ENCODE measurements around the gene RAB32.

DNA sequence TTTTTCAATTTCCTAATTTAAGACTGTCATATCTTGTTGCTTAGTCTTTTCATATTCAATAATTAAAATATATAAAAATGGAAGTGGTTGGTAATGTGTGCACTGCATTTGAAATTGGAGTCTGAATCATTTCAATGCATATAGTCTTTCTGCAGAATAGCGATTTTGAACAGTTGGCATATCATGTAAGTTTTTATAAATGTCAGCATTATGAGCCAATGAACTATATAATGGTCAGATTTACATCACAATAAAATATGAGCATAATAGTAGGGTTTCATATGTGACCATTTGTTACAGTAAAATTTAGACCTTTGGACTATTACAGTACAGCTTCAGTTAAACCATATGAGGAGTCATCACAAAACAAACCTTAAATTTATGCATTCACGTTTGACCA lies 4.3 kb downstream of the RAB32 start:
- TF ChIP-seq, protein P1, sequence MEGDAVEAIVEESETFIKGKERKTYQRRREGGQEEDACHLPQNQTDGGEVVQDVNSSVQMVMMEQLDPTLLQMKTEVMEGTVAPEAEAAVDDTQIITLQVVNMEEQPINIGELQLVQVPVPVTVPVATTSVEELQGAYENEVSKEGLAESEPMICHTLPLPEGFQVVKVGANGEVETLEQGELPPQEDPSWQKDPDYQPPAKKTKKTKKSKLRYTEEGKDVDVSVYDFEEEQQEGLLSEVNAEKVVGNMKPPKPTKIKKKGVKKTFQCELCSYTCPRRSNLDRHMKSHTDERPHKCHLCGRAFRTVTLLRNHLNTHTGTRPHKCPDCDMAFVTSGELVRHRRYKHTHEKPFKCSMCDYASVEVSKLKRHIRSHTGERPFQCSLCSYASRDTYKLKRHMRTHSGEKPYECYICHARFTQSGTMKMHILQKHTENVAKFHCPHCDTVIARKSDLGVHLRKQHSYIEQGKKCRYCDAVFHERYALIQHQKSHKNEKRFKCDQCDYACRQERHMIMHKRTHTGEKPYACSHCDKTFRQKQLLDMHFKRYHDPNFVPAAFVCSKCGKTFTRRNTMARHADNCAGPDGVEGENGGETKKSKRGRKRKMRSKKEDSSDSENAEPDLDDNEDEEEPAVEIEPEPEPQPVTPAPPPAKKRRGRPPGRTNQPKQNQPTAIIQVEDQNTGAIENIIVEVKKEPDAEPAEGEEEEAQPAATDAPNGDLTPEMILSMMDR (IDR thresholded peaks at IDR 0.05) = no peak
- TF ChIP-seq POLR2A (IDR thresholded peaks at IDR 0.05) = no peak

Measured in testis (tissue), 2 donors.